GM12865 (cell line): Measurements from ENCODE around the gene PEA15.
A peak's percentile ranks its signal among the peaks of the same experiment; 100 is the strongest.

Experiments
- DNase-seq: peaks from one replicate; pipeline ENCODE4 v3.0.0; 2010; ENCODE audit warnings: low read depth
- H3K4me3 ChIP-seq: 2 replicates; pipeline ENCODE4 v1.5.1; 2011; ENCODE audit warnings: mild to moderate bottlenecking, low read depth, low read length, control low read depth
- CTCF ChIP-seq: IDR thresholded peaks from 2 replicates; pipeline ENCODE4 v1.5.1; 2011; ENCODE audit warnings: low read length, control low read depth, low read depth, inconsistent platforms; ENCODE audit not compliant: insufficient read depth; ENCODE audit errors: missing control alignments

The PEA15 gene

GRCh38 chr1:160177231-160177630, 28.0 kb upstream of the PEA15 start:
- no peak for TF ChIP-seq CTCF
- H3K4me3 ChIP-seq: peak overlapping the region; percentile 28; the same call in 1 of the 2 replicates
- DNase-seq: peak; percentile 46

- peak overlapping the region; percentile 28; the same call in 1 of the 2 replicates for H3K4me3 ChIP-seq
- DNase-seq: no peak
- TF ChIP-seq CTCF: no peak
Observed at GRCh38 chr1:160177667-160178066, 27.5 kb upstream of the PEA15 start.

- no peak for DNase-seq
- no peak overlapping the region for H3K4me3 ChIP-seq
- TF ChIP-seq CTCF: no peak
Observed at GRCh38 chr1:160178731-160179130, 26.5 kb upstream of the PEA15 start.

DNA sequence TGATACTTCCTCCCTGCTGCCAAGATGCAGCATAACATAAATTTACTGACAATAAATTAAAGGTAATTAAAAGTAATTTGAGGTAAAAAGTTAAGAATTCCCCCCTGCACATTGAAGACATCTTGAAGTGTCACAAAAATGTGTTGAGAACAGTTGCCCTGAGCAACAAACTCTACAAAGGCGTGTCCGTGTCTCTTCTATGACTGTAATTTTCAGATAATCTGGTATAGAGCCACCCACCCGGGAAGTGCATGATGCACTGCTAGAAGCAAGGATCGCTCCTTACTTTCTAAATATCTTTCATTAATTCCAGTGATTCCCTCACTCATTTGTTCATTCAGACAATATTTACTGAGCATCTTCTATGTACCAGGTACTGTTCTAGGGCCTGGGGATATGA, 25.8 kb upstream of the PEA15 start:
- H3K4me3 ChIP-seq: no peak overlapping the region
- no peak for DNase-seq
- TF ChIP-seq CTCF: no peak

DNA sequence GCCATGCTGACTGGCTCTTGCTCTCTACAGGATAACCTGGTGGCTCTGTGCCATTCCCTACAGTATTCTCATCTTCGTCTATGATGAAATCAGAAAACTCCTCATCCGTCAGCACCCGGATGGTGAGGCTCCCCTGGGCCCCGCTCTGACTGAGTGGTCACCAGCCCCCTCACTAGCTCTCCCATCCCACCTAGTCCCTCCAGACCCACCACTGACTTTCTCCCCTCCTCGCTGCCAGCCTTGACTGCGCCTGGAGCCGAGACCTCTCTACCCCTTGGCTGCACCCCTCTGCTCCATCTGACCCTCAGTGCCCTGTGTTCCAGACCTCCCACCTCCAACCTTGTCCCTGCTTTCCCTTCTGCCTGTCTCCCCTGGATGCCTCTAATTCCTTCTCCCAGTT, 18.9 kb upstream of the PEA15 start:
- TF ChIP-seq CTCF: no peak
- H3K4me3 ChIP-seq: no peak overlapping the region
- DNase-seq: no peak

DNA sequence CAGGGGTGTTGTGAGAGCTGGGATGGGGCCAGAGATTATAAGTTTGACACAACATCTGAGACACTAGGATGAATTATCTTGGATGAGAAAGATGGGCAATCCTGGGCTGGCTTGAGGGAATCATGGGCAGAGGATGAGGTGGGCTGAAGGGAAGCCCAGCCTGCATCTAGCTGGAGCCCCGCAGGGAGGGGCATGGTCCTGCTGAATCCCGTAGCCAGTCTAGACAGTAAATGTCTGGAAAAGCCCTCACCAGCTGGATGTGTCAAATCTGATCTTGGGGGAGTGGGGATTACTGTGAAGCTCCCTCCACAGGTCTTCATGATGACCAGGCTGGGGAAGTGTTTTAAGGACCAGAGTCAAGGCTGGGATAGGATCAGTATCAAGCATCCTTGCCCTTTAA, 18.5 kb upstream of the PEA15 start:
- TF ChIP-seq CTCF: no peak
- no peak overlapping the region for H3K4me3 ChIP-seq
- no peak for DNase-seq

DNA sequence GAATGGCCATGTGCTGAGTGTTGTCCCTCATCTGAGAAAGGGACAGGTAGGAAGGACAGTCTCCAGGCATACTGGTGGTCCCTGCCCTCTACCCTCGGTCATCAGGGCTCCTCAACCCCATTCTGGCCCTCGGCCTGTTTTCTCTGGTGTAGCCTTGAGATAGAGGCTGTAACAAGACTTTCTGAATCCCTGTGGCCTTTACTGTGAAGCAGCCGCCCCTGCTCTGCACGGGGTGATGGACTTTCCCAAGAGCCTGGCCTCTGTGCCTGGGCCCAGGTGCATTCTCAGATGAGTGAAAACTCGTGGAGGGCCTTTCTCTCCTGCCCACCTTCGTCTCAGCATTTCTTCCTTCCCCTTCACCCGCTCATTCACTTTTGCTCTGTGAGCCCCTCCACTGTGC, 17.8 kb upstream of the PEA15 start:
- no peak overlapping the region for H3K4me3 ChIP-seq
- no peak for DNase-seq
- no peak for TF ChIP-seq CTCF
